ENCODE measurements around the gene TPRA1.
A peak's percentile ranks its signal among the peaks of the same experiment; 100 is the strongest.

The TPRA1 gene

GRCh38 chr3:127632035-127632820, 41.7 kb upstream of the TPRA1 start:
- Histone ChIP-seq H3K27me3 (replicated peaks in 2 of 5; ENCODE audit: control insufficient read depth in 4 of 5, insufficient read depth in 5 of 5, low read length in 4 of 5) (peaks cover 0 to 30% (median 11%) of the 10 kb centered on the region in 5 experiments), H3K36me3 (ENCODE audit: control insufficient read depth in 4 of 4, insufficient read depth in 4 of 4, low read length in 3 of 4) (no peaks in the 10 kb centered on the region), H3K27ac (ENCODE audit: insufficient read depth in 1 of 2, low read depth in 1 of 2, low read length in 2 of 2, poor library complexity in 1 of 2, severe bottlenecking in 2 of 2) (no peak overlapping the region), H3K4me3 (ENCODE audit: control insufficient read depth in 1 of 7, extremely low read depth in 1 of 7, insufficient read depth in 4 of 7, low read depth in 2 of 7, low read length in 6 of 7) (no peak overlapping the region), H3K9me3 (ENCODE audit: control extremely low read depth in 1 of 5, control insufficient read depth in 4 of 5, insufficient read depth in 2 of 5, low read depth in 1 of 5, low read length in 4 of 5) (no peaks in the 10 kb centered on the region), H3K4me1 (ENCODE audit: control extremely low read depth in 1 of 4, control insufficient read depth in 4 of 4, insufficient read depth in 4 of 4, low read length in 3 of 4) (peaks cover 4 to 17% (median 14%) of the 10 kb centered on the region in 4 experiments)
- DNase-seq: no peak
- ChIA-PET POLR2A (no interaction called here), CTCF (interaction anchor here (0.8 kb wide), 1 partner anchor 9 kb away, joined by 3 read pairs; no protein-coding TSS in a partner anchor)
- 100% methylated on average over 5 of the region's 8 CpGs for WGBS (ENCODE audit: insufficient coverage)

- DNase-seq: no peak
- POLR2A ChIA-PET: no interaction called here
- Histone ChIP-seq H3K27ac (ENCODE audit: insufficient read depth in 1 of 2, low read depth in 1 of 2, low read length in 2 of 2, poor library complexity in 1 of 2, severe bottlenecking in 2 of 2) (no peak overlapping the region), H3K4me3 (ENCODE audit: control insufficient read depth in 1 of 7, extremely low read depth in 1 of 7, insufficient read depth in 4 of 7, low read depth in 2 of 7, low read length in 6 of 7) (no peak overlapping the region), H3K4me1 (ENCODE audit: control extremely low read depth in 1 of 4, control insufficient read depth in 4 of 4, insufficient read depth in 4 of 4, low read length in 3 of 4) (peaks cover 4 to 17% (median 12%) of the 10 kb centered on the region in 4 experiments), H3K36me3 (ENCODE audit: control insufficient read depth in 4 of 4, insufficient read depth in 4 of 4, low read length in 3 of 4) (no peaks in the 10 kb centered on the region), H3K9me3 (ENCODE audit: control extremely low read depth in 1 of 5, control insufficient read depth in 4 of 5, insufficient read depth in 2 of 5, low read depth in 1 of 5, low read length in 4 of 5) (no peaks in the 10 kb centered on the region), H3K27me3 (replicated peaks in 2 of 5; ENCODE audit: control insufficient read depth in 4 of 5, insufficient read depth in 5 of 5, low read length in 4 of 5) (peaks cover 0 to 33% (median 11%) of the 10 kb centered on the region in 5 experiments)
- CTCF ChIA-PET: no interaction called here
- WGBS (ENCODE audit: insufficient coverage): 97% methylated on average over 9 of the region's 12 CpGs
These were observed 40.5 kb upstream of the TPRA1 start for GRCh38 chr3:127630811-127631714.

GRCh38 chr3:127629467-127630403, 39.2 kb upstream of the TPRA1 start:
- Histone ChIP-seq H3K4me1 (ENCODE audit: control extremely low read depth in 1 of 4, control insufficient read depth in 4 of 4, insufficient read depth in 4 of 4, low read length in 3 of 4) (peaks cover 4 to 17% (median 12%) of the 10 kb centered on the region in 4 experiments), H3K36me3 (ENCODE audit: control insufficient read depth in 4 of 4, insufficient read depth in 4 of 4, low read length in 3 of 4) (no peaks in the 10 kb centered on the region), H3K9me3 (ENCODE audit: control extremely low read depth in 1 of 5, control insufficient read depth in 4 of 5, insufficient read depth in 2 of 5, low read depth in 1 of 5, low read length in 4 of 5) (no peaks in the 10 kb centered on the region), H3K4me3 (ENCODE audit: control insufficient read depth in 1 of 7, extremely low read depth in 1 of 7, insufficient read depth in 4 of 7, low read depth in 2 of 7, low read length in 6 of 7) (peak overlapping the region; percentile 11 to 71 (median 66)), H3K27me3 (replicated peaks in 2 of 5; ENCODE audit: control insufficient read depth in 4 of 5, insufficient read depth in 5 of 5, low read length in 4 of 5) (peaks cover 0 to 33% (median 11%) of the 10 kb centered on the region in 5 experiments), H3K27ac (ENCODE audit: insufficient read depth in 1 of 2, low read depth in 1 of 2, low read length in 2 of 2, poor library complexity in 1 of 2, severe bottlenecking in 2 of 2) (no peak overlapping the region)
- ChIA-PET POLR2A (no interaction called here), CTCF (no interaction called here)
- DNase-seq: peak; percentile 41 to 79 (median 76)
- WGBS (ENCODE audit: insufficient coverage): 25% methylated on average over 38 of the region's 65 CpGs

- H3K4me3 ChIP-seq (ENCODE audit: control insufficient read depth in 1 of 7, extremely low read depth in 1 of 7, insufficient read depth in 4 of 7, low read depth in 2 of 7, low read length in 6 of 7): peak within 1 kb of the TSS; percentile 11 to 71 (median 66)
- H3K4me1 ChIP-seq (ENCODE audit: control extremely low read depth in 1 of 4, control insufficient read depth in 4 of 4, insufficient read depth in 4 of 4, low read length in 3 of 4): peaks cover 4 to 17% (median 12%) of the 10 kb centered on the region in 4 experiments
- H3K36me3 ChIP-seq (ENCODE audit: control insufficient read depth in 4 of 4, insufficient read depth in 4 of 4, low read length in 3 of 4): no peaks in the 10 kb centered on the region
- H3K27me3 ChIP-seq (replicated peaks in 2 of 5; ENCODE audit: control insufficient read depth in 4 of 5, insufficient read depth in 5 of 5, low read length in 4 of 5): peaks cover 0 to 33% (median 11%) of the 10 kb centered on the region in 5 experiments
- no peak within 1 kb of the TSS for H3K27ac ChIP-seq (ENCODE audit: insufficient read depth in 1 of 2, low read depth in 1 of 2, low read length in 2 of 2, poor library complexity in 1 of 2, severe bottlenecking in 2 of 2)
- no peaks in the 10 kb centered on the region for H3K9me3 ChIP-seq (ENCODE audit: control extremely low read depth in 1 of 5, control insufficient read depth in 4 of 5, insufficient read depth in 2 of 5, low read depth in 1 of 5, low read length in 4 of 5)
- ChIA-PET CTCF (no interaction called here), POLR2A (no interaction called here)
- peak; percentile 36 to 80 (median 65) for DNase-seq
- WGBS (ENCODE audit: insufficient coverage): 9% methylated on average over 45 of the region's 105 CpGs
These were observed 38.4 kb upstream of the TPRA1 start, which contains the start of gene PODXL2 for GRCh38 chr3:127628788-127629466. Gene PODXL2, plus strand, starts transcription at chr3:127629185. Its CDS starts 35 bp downstream, at chr3:127629220.

GRCh38 chr3:127628426-127628787, 37.9 kb upstream of the TPRA1 start:
- Histone ChIP-seq H3K4me1 (ENCODE audit: control extremely low read depth in 1 of 4, control insufficient read depth in 4 of 4, insufficient read depth in 4 of 4, low read length in 3 of 4) (peaks cover 4 to 17% (median 12%) of the 10 kb centered on the region in 4 experiments), H3K36me3 (ENCODE audit: control insufficient read depth in 4 of 4, insufficient read depth in 4 of 4, low read length in 3 of 4) (no peaks in the 10 kb centered on the region), H3K27me3 (replicated peaks in 2 of 5; ENCODE audit: control insufficient read depth in 4 of 5, insufficient read depth in 5 of 5, low read length in 4 of 5) (peaks cover 0 to 33% (median 11%) of the 10 kb centered on the region in 5 experiments), H3K9me3 (ENCODE audit: control extremely low read depth in 1 of 5, control insufficient read depth in 4 of 5, insufficient read depth in 2 of 5, low read depth in 1 of 5, low read length in 4 of 5) (no peaks in the 10 kb centered on the region), H3K27ac (ENCODE audit: insufficient read depth in 1 of 2, low read depth in 1 of 2, low read length in 2 of 2, poor library complexity in 1 of 2, severe bottlenecking in 2 of 2) (no peak overlapping the region), H3K4me3 (ENCODE audit: control insufficient read depth in 1 of 7, extremely low read depth in 1 of 7, insufficient read depth in 4 of 7, low read depth in 2 of 7, low read length in 6 of 7) (no peak overlapping the region)
- WGBS (ENCODE audit: insufficient coverage): 94% methylated on average over 1 of the region's 4 CpGs
- ChIA-PET CTCF (interaction anchor here (0.9 kb wide), 1 partner anchor 30 kb away, joined by 4 read pairs; the partner anchor contains the start of gene MCM2), POLR2A (no interaction called here)
- DNase-seq: no peak

GRCh38 chr3:127625821-127626220, 35.3 kb upstream of the TPRA1 start:
- CTCF ChIA-PET: no interaction called here
- POLR2A ChIA-PET: no interaction called here

More at GRCh38 chr3:127625821-127626220, 35.3 kb upstream of the TPRA1 start:
- Histone ChIP-seq H3K36me3 (ENCODE audit: control insufficient read depth in 4 of 4, insufficient read depth in 4 of 4, low read length in 3 of 4) (peaks cover 10 to 25% (median 15%) of the 10 kb centered on the region in 4 experiments), H3K9me3 (ENCODE audit: control extremely low read depth in 1 of 5, control insufficient read depth in 4 of 5, insufficient read depth in 2 of 5, low read depth in 1 of 5, low read length in 4 of 5) (no peaks in the 10 kb centered on the region), H3K4me1 (ENCODE audit: control extremely low read depth in 1 of 4, control insufficient read depth in 4 of 4, insufficient read depth in 4 of 4, low read length in 3 of 4) (peaks cover 4 to 17% (median 12%) of the 10 kb centered on the region in 4 experiments), H3K27ac (ENCODE audit: insufficient read depth in 1 of 2, low read depth in 1 of 2, low read length in 2 of 2, poor library complexity in 1 of 2, severe bottlenecking in 2 of 2) (no peak overlapping the region), H3K4me3 (ENCODE audit: control insufficient read depth in 1 of 7, extremely low read depth in 1 of 7, insufficient read depth in 4 of 7, low read depth in 2 of 7, low read length in 6 of 7) (no peak overlapping the region), H3K27me3 (replicated peaks in 2 of 5; ENCODE audit: control insufficient read depth in 4 of 5, insufficient read depth in 5 of 5, low read length in 4 of 5) (peaks cover 0 to 27% (median 11%) of the 10 kb centered on the region in 5 experiments)
- no peak for DNase-seq
- WGBS (ENCODE audit: insufficient coverage): 91% methylated on average over 1 of the region's 2 CpGs

Data from common myeloid progenitor, CD34-positive (primary cell).